22Rv1 (cell line): ENCODE measurements around the gene MMP7.

Source experiments
- CTCF ChIP-seq: fragments of 450-650 bp; IDR thresholded peaks from 2 replicates; pipeline ENCODE4 v1.5.1; 2017; ENCODE audit warnings: mild to moderate bottlenecking
- ZFX ChIP-seq: fragments of 450-650 bp; IDR thresholded peaks from 2 replicates; pipeline ENCODE4 v1.6.1; 2017; ENCODE audit warnings: antibody characterized with exemption, borderline replicate concordance

GRCh38 chr11:102482433-102482832, 48.1 kb downstream of the MMP7 start:
- TF ChIP-seq CTCF (no peak), ZFX (no peak)
